ENCODE data around the gene HPGDS.
"Not testable (repeated sequence)": the region's sequence is repeated elsewhere in the genome, so short reads cannot be mapped to it uniquely, and the experiment has no call there.

HPGDS gene

GRCh38 chr4:94342694-94343093 is at the start of gene HPGDS:
Gene HPGDS (minus strand): TSS chr4:94342836. CDS start chr4:94334629, 8,207 bp downstream.
- no peak within 1 kb of the TSS for H3K4me3 ChIP-seq (ENCODE audit: low read length in 2 of 2)
- H3K27ac ChIP-seq (ENCODE audit: low read depth in 2 of 2, low read length in 2 of 2), result no peak within 1 kb of the TSS
- H3K9ac ChIP-seq (ENCODE audit: low read depth in 1 of 2, low read length in 2 of 2), result no peak within 1 kb of the TSS
- H3K4me1 ChIP-seq (ENCODE audit: control insufficient read depth in 2 of 2, insufficient read depth in 2 of 2, low read length in 2 of 2), result no peaks in the 10 kb centered on the region
- H3K27me3 ChIP-seq (ENCODE audit: control insufficient read depth in 2 of 2, insufficient read depth in 2 of 2, low read length in 2 of 2), result no peaks in the 10 kb centered on the region
- no peaks in the 10 kb centered on the region for H3K36me3 ChIP-seq (ENCODE audit: control insufficient read depth in 2 of 2, insufficient read depth in 2 of 2, low read length in 2 of 2)
- no peaks in the 10 kb centered on the region for H3K9me3 ChIP-seq (ENCODE audit: control insufficient read depth in 2 of 2, low read length in 2 of 2)

GRCh38 chr4:94390804-94391410 is 48.3 kb upstream of the HPGDS start:
- Histone ChIP-seq H3K36me3 (ENCODE audit: control insufficient read depth in 2 of 2, insufficient read depth in 2 of 2, low read length in 2 of 2) (no peaks in the 10 kb centered on the region), H3K4me1 (ENCODE audit: control insufficient read depth in 2 of 2, insufficient read depth in 2 of 2, low read length in 2 of 2) (no peaks in the 10 kb centered on the region), H3K9ac (ENCODE audit: low read depth in 1 of 2, low read length in 2 of 2) (no peak overlapping the region), H3K27ac (ENCODE audit: low read depth in 2 of 2, low read length in 2 of 2) (no peak overlapping the region), H3K9me3 (ENCODE audit: control insufficient read depth in 2 of 2, low read length in 2 of 2) (no peaks in the 10 kb centered on the region), H3K4me3 (ENCODE audit: low read length in 2 of 2) (no peak overlapping the region), H3K27me3 (ENCODE audit: control insufficient read depth in 2 of 2, insufficient read depth in 2 of 2, low read length in 2 of 2) (no peaks in the 10 kb centered on the region)

GRCh38 chr4:94389595-94390267 is 47.1 kb upstream of the HPGDS start:
- Histone ChIP-seq H3K4me1 (ENCODE audit: control insufficient read depth in 2 of 2, insufficient read depth in 2 of 2, low read length in 2 of 2) (no peaks in the 10 kb centered on the region), H3K27me3 (ENCODE audit: control insufficient read depth in 2 of 2, insufficient read depth in 2 of 2, low read length in 2 of 2) (no peaks in the 10 kb centered on the region), H3K4me3 (ENCODE audit: low read length in 2 of 2) (no peak overlapping the region)

GRCh38 chr4:94387965-94388364 is 45.3 kb upstream of the HPGDS start:
- H3K4me3 ChIP-seq (ENCODE audit: low read length in 2 of 2), result not testable (repeated sequence)

More at GRCh38 chr4:94389595-94390267, 47.1 kb upstream of the HPGDS start:
- Histone ChIP-seq H3K36me3 (ENCODE audit: control insufficient read depth in 2 of 2, insufficient read depth in 2 of 2, low read length in 2 of 2) (no peaks in the 10 kb centered on the region), H3K9me3 (ENCODE audit: control insufficient read depth in 2 of 2, low read length in 2 of 2) (no peaks in the 10 kb centered on the region), H3K9ac (ENCODE audit: low read depth in 1 of 2, low read length in 2 of 2) (no peak overlapping the region), H3K27ac (ENCODE audit: low read depth in 2 of 2, low read length in 2 of 2) (no peak overlapping the region)

GRCh38 chr4:94385452-94385851 is 42.8 kb upstream of the HPGDS start:
- H3K9me3 ChIP-seq (ENCODE audit: control insufficient read depth in 2 of 2, low read length in 2 of 2); H3K27me3 ChIP-seq (ENCODE audit: control insufficient read depth in 2 of 2, insufficient read depth in 2 of 2, low read length in 2 of 2); H3K27ac ChIP-seq (ENCODE audit: low read depth in 2 of 2, low read length in 2 of 2); H3K9ac ChIP-seq (ENCODE audit: low read depth in 1 of 2, low read length in 2 of 2); H3K36me3 ChIP-seq (ENCODE audit: control insufficient read depth in 2 of 2, insufficient read depth in 2 of 2, low read length in 2 of 2); H3K4me1 ChIP-seq (ENCODE audit: control insufficient read depth in 2 of 2, insufficient read depth in 2 of 2, low read length in 2 of 2); H3K4me3 ChIP-seq (ENCODE audit: low read length in 2 of 2): not testable (repeated sequence)

More at GRCh38 chr4:94387965-94388364, 45.3 kb upstream of the HPGDS start:
- H3K9ac ChIP-seq (ENCODE audit: low read depth in 1 of 2, low read length in 2 of 2); H3K9me3 ChIP-seq (ENCODE audit: control insufficient read depth in 2 of 2, low read length in 2 of 2); H3K27me3 ChIP-seq (ENCODE audit: control insufficient read depth in 2 of 2, insufficient read depth in 2 of 2, low read length in 2 of 2); H3K36me3 ChIP-seq (ENCODE audit: control insufficient read depth in 2 of 2, insufficient read depth in 2 of 2, low read length in 2 of 2); H3K27ac ChIP-seq (ENCODE audit: low read depth in 2 of 2, low read length in 2 of 2); H3K4me1 ChIP-seq (ENCODE audit: control insufficient read depth in 2 of 2, insufficient read depth in 2 of 2, low read length in 2 of 2): not testable (repeated sequence)

- H3K4me3 ChIP-seq (ENCODE audit: low read length in 2 of 2); H3K36me3 ChIP-seq (ENCODE audit: control insufficient read depth in 2 of 2, insufficient read depth in 2 of 2, low read length in 2 of 2); H3K9ac ChIP-seq (ENCODE audit: low read depth in 1 of 2, low read length in 2 of 2); H3K9me3 ChIP-seq (ENCODE audit: control insufficient read depth in 2 of 2, low read length in 2 of 2); H3K27me3 ChIP-seq (ENCODE audit: control insufficient read depth in 2 of 2, insufficient read depth in 2 of 2, low read length in 2 of 2); H3K27ac ChIP-seq (ENCODE audit: low read depth in 2 of 2, low read length in 2 of 2); H3K4me1 ChIP-seq (ENCODE audit: control insufficient read depth in 2 of 2, insufficient read depth in 2 of 2, low read length in 2 of 2): not testable (repeated sequence)
Measured at GRCh38 chr4:94382891-94383290, 40.3 kb upstream of the HPGDS start.

- no peak overlapping the region for H3K9ac ChIP-seq (ENCODE audit: low read depth in 1 of 2, low read length in 2 of 2)
Measured at GRCh38 chr4:94378047-94378446, 35.4 kb upstream of the HPGDS start.

GRCh38 chr4:94377294-94377693 is 34.7 kb upstream of the HPGDS start:
- Histone ChIP-seq H3K4me3 (ENCODE audit: low read length in 2 of 2) (no peak overlapping the region), H3K4me1 (ENCODE audit: control insufficient read depth in 2 of 2, insufficient read depth in 2 of 2, low read length in 2 of 2) (no peaks in the 10 kb centered on the region), H3K27me3 (ENCODE audit: control insufficient read depth in 2 of 2, insufficient read depth in 2 of 2, low read length in 2 of 2) (no peaks in the 10 kb centered on the region), H3K27ac (ENCODE audit: low read depth in 2 of 2, low read length in 2 of 2) (no peak overlapping the region), H3K9ac (ENCODE audit: low read depth in 1 of 2, low read length in 2 of 2) (no peak overlapping the region), H3K9me3 (ENCODE audit: control insufficient read depth in 2 of 2, low read length in 2 of 2) (no peaks in the 10 kb centered on the region), H3K36me3 (ENCODE audit: control insufficient read depth in 2 of 2, insufficient read depth in 2 of 2, low read length in 2 of 2) (no peaks in the 10 kb centered on the region)

More at GRCh38 chr4:94378047-94378446, 35.4 kb upstream of the HPGDS start:
- H3K4me3 ChIP-seq (ENCODE audit: low read length in 2 of 2), result no peak overlapping the region
- no peaks in the 10 kb centered on the region for H3K4me1 ChIP-seq (ENCODE audit: control insufficient read depth in 2 of 2, insufficient read depth in 2 of 2, low read length in 2 of 2)
- no peaks in the 10 kb centered on the region for H3K9me3 ChIP-seq (ENCODE audit: control insufficient read depth in 2 of 2, low read length in 2 of 2)
- H3K27ac ChIP-seq (ENCODE audit: low read depth in 2 of 2, low read length in 2 of 2), result no peak overlapping the region
- H3K27me3 ChIP-seq (ENCODE audit: control insufficient read depth in 2 of 2, insufficient read depth in 2 of 2, low read length in 2 of 2), result no peaks in the 10 kb centered on the region
- H3K36me3 ChIP-seq (ENCODE audit: control insufficient read depth in 2 of 2, insufficient read depth in 2 of 2, low read length in 2 of 2), result no peaks in the 10 kb centered on the region

- H3K27ac ChIP-seq (ENCODE audit: low read depth in 2 of 2, low read length in 2 of 2), result no peak overlapping the region
- no peaks in the 10 kb centered on the region for H3K36me3 ChIP-seq (ENCODE audit: control insufficient read depth in 2 of 2, insufficient read depth in 2 of 2, low read length in 2 of 2)
- no peaks in the 10 kb centered on the region for H3K9me3 ChIP-seq (ENCODE audit: control insufficient read depth in 2 of 2, low read length in 2 of 2)
- no peaks in the 10 kb centered on the region for H3K4me1 ChIP-seq (ENCODE audit: control insufficient read depth in 2 of 2, insufficient read depth in 2 of 2, low read length in 2 of 2)
- no peak overlapping the region for H3K9ac ChIP-seq (ENCODE audit: low read depth in 1 of 2, low read length in 2 of 2)
- no peaks in the 10 kb centered on the region for H3K27me3 ChIP-seq (ENCODE audit: control insufficient read depth in 2 of 2, insufficient read depth in 2 of 2, low read length in 2 of 2)
- H3K4me3 ChIP-seq (ENCODE audit: low read length in 2 of 2), result no peak overlapping the region
Measured at GRCh38 chr4:94375364-94375763, 32.7 kb upstream of the HPGDS start.

GRCh38 chr4:94373752-94374151 is 31.1 kb upstream of the HPGDS start:
- H3K9me3 ChIP-seq (ENCODE audit: control insufficient read depth in 2 of 2, low read length in 2 of 2), result no peaks in the 10 kb centered on the region
- H3K27ac ChIP-seq (ENCODE audit: low read depth in 2 of 2, low read length in 2 of 2), result no peak overlapping the region

More at GRCh38 chr4:94373752-94374151, 31.1 kb upstream of the HPGDS start:
- H3K4me1 ChIP-seq (ENCODE audit: control insufficient read depth in 2 of 2, insufficient read depth in 2 of 2, low read length in 2 of 2), result no peaks in the 10 kb centered on the region
- no peak overlapping the region for H3K9ac ChIP-seq (ENCODE audit: low read depth in 1 of 2, low read length in 2 of 2)
- H3K27me3 ChIP-seq (ENCODE audit: control insufficient read depth in 2 of 2, insufficient read depth in 2 of 2, low read length in 2 of 2), result no peaks in the 10 kb centered on the region
- no peak overlapping the region for H3K4me3 ChIP-seq (ENCODE audit: low read length in 2 of 2)
- no peaks in the 10 kb centered on the region for H3K36me3 ChIP-seq (ENCODE audit: control insufficient read depth in 2 of 2, insufficient read depth in 2 of 2, low read length in 2 of 2)
